Measurements from ENCODE around the gene SLITRK3. TPM values are rescaled to one million over a fixed set of nuclear protein-coding genes. Genes with fewer than 3 reads are reported as not detected.

Gene SLITRK3
- total RNA-seq, 2 donors from 2014 or later = 0.17 to 0.48 TPM

DNA sequence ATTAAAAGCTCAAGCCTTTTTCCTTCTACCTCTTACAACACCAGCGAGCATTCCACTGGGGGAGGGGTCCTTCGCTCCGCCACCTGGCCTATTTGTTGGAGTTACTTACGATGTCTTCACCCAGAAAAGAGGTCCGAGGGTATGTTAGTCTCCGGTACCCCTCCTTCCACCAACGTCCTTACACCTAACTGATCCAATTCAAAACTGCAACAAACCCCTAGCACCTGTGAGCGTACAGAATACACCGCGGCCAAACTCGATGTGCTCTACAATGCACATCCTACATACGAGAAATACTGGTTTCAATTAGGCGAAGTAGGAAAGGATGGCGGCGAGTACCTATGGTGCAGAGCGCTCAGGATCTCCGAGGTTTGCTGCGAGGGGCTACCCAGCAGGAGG, 944 bp downstream of the SLITRK3 start:
- no peak overlapping the region for H3K27ac ChIP-seq
- no peaks in the 10 kb centered on the region for H3K36me3 ChIP-seq
- H3K27me3 ChIP-seq = peaks cover 41% of the 10 kb centered on the region
- H3K4me1 ChIP-seq = peaks cover 3% of the 10 kb centered on the region
- no peak overlapping the region for H3K9ac ChIP-seq (ENCODE audit: low read depth in 2 of 2, low read length in 2 of 2)
- intact Hi-C loops (cut with DNase I) = no loop called here
- TF ChIP-seq, protein P1, sequence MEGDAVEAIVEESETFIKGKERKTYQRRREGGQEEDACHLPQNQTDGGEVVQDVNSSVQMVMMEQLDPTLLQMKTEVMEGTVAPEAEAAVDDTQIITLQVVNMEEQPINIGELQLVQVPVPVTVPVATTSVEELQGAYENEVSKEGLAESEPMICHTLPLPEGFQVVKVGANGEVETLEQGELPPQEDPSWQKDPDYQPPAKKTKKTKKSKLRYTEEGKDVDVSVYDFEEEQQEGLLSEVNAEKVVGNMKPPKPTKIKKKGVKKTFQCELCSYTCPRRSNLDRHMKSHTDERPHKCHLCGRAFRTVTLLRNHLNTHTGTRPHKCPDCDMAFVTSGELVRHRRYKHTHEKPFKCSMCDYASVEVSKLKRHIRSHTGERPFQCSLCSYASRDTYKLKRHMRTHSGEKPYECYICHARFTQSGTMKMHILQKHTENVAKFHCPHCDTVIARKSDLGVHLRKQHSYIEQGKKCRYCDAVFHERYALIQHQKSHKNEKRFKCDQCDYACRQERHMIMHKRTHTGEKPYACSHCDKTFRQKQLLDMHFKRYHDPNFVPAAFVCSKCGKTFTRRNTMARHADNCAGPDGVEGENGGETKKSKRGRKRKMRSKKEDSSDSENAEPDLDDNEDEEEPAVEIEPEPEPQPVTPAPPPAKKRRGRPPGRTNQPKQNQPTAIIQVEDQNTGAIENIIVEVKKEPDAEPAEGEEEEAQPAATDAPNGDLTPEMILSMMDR (IDR thresholded peaks at IDR 0.05) = no peak
- no peak for DNase-seq
- H3K4me3 ChIP-seq = peak overlapping the region; percentile 39
- no peaks in the 10 kb centered on the region for H3K9me3 ChIP-seq

DNA sequence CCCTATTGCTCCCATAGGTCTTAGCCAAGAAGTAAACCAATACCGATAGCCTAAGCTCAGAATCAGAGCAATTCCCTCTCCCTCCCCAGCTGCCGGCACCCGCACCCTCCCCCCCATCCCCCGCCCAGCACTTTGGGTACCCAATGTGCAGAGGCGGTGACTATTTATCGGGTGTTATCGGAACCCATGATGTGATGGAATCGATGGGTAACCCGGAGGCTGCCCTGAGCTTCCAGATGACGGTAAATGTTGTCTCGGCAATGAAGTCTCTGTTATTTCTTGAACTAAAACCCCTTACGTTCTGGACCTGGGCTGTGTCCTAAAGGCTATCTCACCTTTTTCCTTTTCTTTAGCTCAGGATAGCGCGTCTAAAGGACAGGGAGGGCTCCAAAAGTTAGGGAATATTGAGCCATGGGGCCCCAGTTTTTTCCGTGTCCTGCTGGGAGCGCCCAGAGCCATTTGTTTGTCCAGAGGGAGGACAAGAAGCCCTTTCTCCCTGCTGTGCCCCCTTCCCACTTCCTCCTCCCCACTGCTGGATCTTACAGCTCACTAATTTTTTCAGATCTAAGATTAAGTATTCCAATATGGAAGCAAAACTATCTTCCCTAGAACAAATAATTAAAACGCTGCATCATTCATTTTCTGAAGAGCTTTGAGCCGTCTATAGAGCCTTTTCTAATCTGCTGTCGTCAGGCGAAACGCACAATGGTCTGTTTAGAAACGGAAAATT, 1.5 kb downstream of the SLITRK3 start:
- DNase-seq = no peak
- intact Hi-C loops (cut with DNase I) = no loop called here
- Histone ChIP-seq H3K9ac (ENCODE audit: low read depth in 2 of 2, low read length in 2 of 2) (no peak overlapping the region), H3K27me3 (peaks cover 41% of the 10 kb centered on the region), H3K27ac (no peak overlapping the region), H3K4me3 (peak overlapping the region; percentile 39), H3K4me1 (peaks cover 3% of the 10 kb centered on the region), H3K9me3 (no peaks in the 10 kb centered on the region), H3K36me3 (no peaks in the 10 kb centered on the region)
- TF ChIP-seq, protein P1 (IDR thresholded peaks at IDR 0.05) = no peak

DNA sequence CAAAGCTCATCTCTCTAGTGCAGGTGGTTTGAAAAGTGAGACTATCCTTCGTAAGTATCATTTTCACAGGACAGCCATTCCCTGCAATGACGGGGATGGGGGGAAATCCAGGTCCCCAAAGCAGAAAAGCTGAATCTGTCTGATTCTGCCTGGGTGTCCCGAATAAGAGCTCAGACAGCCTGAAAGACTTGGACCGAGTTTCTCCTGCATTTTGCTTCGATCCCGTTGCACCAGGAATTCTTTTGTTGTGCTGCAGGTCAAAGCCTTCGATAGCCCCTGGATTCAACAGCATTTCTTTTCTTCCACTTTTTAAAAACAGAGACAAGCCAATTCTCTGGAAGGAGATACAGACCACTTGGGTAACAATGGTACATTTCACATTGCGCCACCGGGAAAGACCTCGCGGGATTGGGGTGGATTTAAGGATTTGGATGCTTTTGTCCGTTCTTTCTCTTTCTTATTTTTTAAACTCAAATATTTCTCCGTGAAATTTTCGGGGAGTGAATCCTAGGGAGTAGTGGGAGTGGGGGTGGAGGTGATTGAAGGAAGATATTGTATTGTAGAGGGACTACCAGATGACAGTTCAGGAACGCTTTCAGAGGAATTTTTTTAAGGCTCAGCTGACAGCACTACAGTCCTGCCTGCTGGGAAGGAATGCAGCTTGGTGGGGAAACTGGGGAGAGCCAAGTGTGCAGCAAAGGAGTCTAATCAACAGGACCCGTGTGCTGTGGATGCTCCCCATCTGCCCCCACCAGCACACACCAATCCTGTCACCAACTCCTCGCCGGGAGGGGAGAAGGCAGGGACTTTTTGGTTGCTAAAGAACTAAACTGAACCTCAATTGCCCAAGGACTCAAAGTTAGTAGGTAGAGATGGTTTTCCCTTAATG, 2.6 kb downstream of the SLITRK3 start:
- peaks cover 41% of the 10 kb centered on the region for H3K27me3 ChIP-seq
- no peak overlapping the region for H3K9ac ChIP-seq (ENCODE audit: low read depth in 2 of 2, low read length in 2 of 2)
- no peaks in the 10 kb centered on the region for H3K36me3 ChIP-seq
- peaks cover 3% of the 10 kb centered on the region for H3K4me1 ChIP-seq
- intact Hi-C loops (cut with DNase I) = no loop called here
- DNase-seq = no peak
- H3K9me3 ChIP-seq = no peaks in the 10 kb centered on the region
- no peak overlapping the region for H3K4me3 ChIP-seq
- TF ChIP-seq, protein P1 (IDR thresholded peaks at IDR 0.05) = no peak
- H3K27ac ChIP-seq = no peak overlapping the region

DNA sequence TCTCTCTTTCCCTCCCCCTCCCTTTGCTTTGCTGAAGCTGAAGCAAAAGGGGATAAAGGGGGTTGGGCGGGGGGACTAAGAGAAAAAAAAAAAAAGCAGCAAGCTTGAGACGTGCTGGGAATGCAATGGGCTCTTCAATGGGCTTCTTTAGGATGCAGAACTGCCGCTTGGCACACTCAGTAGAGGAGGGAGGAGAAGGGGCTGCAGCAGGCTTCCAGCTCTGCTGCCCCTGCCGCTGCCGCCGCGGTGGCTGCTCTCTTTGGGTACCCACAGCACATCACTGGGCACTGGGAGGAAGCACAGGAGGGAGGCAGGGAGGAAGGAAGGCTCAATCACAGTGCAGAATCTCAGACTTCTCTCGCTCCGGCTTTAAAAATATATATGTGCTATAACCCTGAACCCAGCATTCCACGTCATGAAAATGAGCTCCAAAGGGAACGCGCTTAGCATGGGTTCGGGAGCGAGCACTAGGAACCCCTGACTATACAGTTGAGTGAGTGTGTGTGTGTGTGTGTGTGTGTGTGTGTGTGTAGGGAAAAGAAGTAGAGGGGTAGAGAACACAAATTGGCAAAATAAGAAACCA, 3.5 kb downstream of the SLITRK3 start:
- Histone ChIP-seq H3K27me3 (peaks cover 39% of the 10 kb centered on the region), H3K9ac (ENCODE audit: low read depth in 2 of 2, low read length in 2 of 2) (peak overlapping the region in 1 of 2 donors; percentile 18), H3K27ac (no peak overlapping the region), H3K36me3 (no peaks in the 10 kb centered on the region), H3K4me1 (peaks cover 3% of the 10 kb centered on the region), H3K4me3 (no peak overlapping the region), H3K9me3 (no peaks in the 10 kb centered on the region)
- TF ChIP-seq, protein P1 (IDR thresholded peaks at IDR 0.05) = no peak
- intact Hi-C loops (cut with DNase I) = no loop called here
- DNase-seq = no peak

DNA sequence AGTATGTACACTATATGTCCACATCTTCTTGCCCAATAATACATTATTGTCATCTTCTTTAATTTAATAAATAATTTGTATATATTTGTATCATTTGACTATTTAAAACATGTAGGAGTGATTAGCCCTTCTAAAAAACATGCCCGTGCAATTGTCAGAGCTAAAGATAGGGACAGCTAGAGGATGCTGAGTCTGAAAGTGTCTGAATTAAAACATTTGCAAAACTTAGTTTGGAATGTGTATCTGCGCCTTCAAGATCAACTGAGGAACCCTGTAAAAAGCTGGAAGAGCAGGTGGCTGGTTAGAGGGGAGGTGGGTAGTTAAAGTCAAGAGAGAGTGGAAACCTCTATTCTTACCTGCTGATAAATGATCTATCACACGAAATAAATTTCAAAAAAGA, 4.7 kb downstream of the SLITRK3 start:
- Histone ChIP-seq H3K36me3 (no peaks in the 10 kb centered on the region), H3K9ac (ENCODE audit: low read depth in 2 of 2, low read length in 2 of 2) (no peak overlapping the region), H3K9me3 (no peaks in the 10 kb centered on the region), H3K4me1 (peaks cover 3% of the 10 kb centered on the region), H3K27ac (no peak overlapping the region), H3K27me3 (peaks cover 31% of the 10 kb centered on the region), H3K4me3 (no peak overlapping the region)
- no peak for DNase-seq
- TF ChIP-seq, protein P1 (IDR thresholded peaks at IDR 0.05) = no peak
- intact Hi-C loops (cut with DNase I) = no loop called here

Measured in colonic mucosa (tissue), 4 donors.